ENCODE results near the gene FCSK.

- TF ChIP-seq, protein P1, sequence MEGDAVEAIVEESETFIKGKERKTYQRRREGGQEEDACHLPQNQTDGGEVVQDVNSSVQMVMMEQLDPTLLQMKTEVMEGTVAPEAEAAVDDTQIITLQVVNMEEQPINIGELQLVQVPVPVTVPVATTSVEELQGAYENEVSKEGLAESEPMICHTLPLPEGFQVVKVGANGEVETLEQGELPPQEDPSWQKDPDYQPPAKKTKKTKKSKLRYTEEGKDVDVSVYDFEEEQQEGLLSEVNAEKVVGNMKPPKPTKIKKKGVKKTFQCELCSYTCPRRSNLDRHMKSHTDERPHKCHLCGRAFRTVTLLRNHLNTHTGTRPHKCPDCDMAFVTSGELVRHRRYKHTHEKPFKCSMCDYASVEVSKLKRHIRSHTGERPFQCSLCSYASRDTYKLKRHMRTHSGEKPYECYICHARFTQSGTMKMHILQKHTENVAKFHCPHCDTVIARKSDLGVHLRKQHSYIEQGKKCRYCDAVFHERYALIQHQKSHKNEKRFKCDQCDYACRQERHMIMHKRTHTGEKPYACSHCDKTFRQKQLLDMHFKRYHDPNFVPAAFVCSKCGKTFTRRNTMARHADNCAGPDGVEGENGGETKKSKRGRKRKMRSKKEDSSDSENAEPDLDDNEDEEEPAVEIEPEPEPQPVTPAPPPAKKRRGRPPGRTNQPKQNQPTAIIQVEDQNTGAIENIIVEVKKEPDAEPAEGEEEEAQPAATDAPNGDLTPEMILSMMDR (IDR thresholded peaks at IDR 0.05; ENCODE audit: low read depth, low read length) = no peak
- TF ChIP-seq EZH2phosphoT487 (IDR thresholded peaks at IDR 0.05; ENCODE audit: low read depth) = no peak
Measured at GRCh38 chr16:70422543-70422942, 31.9 kb upstream of the FCSK start.

Measured in OCI-LY3 (cell line).